ENCODE measurements around the gene SLC35A4.

SLC35A4 gene

GRCh38 chr5:140611020-140611521 is 46.4 kb downstream of the SLC35A4 start:
- H3K27ac ChIP-seq: no peak overlapping the region
- TF ChIP-seq ZFX (IDR thresholded peaks at IDR 0.05; ENCODE audit: borderline replicate concordance) (no peak), CTCF (IDR thresholded peaks at IDR 0.05) (no peak)
